Immature natural killer cell (primary cell): Measurements from ENCODE around the gene PHRF1. TPM values are rescaled to one million over a fixed set of nuclear protein-coding genes. Genes with fewer than 3 reads are reported as not detected.
"Not testable (repeated sequence)": the region's sequence is repeated elsewhere in the genome, so short reads cannot be mapped to it uniquely, and the experiment has no call there.

Source experiments
- DNase-seq, 3 donors: peaks; one replicate each; pipeline ENCODE4 v3.0.0; 2022; ENCODE audit warnings: mixed read lengths in 1 of 3
- H3K27ac Mint-ChIP-seq, 6 donors: one replicate each; pipeline ENCODE4 v1.8.0; 2020; ENCODE audit warnings: mixed read lengths in 6 of 6, mild to moderate bottlenecking in 5 of 6, inconsistent platforms in 4 of 6, moderate library complexity in 3 of 6
- H3K27me3 Mint-ChIP-seq, 3 donors: one replicate each; pipeline ENCODE4 v1.8.0; 2020 to 2021; ENCODE audit warnings: low read depth in 3 of 3, mild to moderate bottlenecking in 3 of 3, mixed read lengths in 3 of 3, moderate library complexity in 3 of 3, inconsistent platforms in 1 of 3
- H3K36me3 Mint-ChIP-seq, 3 donors: one replicate each; pipeline ENCODE4 v1.8.0; 2020; ENCODE audit warnings: mixed read lengths in 3 of 3, inconsistent platforms in 2 of 3, mild to moderate bottlenecking in 2 of 3
- H3K4me1 Mint-ChIP-seq, 2 donors: one replicate each; pipeline ENCODE4 v1.8.0; 2020; ENCODE audit warnings: inconsistent platforms in 2 of 2, mild to moderate bottlenecking in 2 of 2, mixed read lengths in 2 of 2, moderate library complexity in 1 of 2
- H3K4me3 Mint-ChIP-seq, 5 donors: one replicate each; pipeline ENCODE4 v1.8.0; 2020; ENCODE audit warnings: mild to moderate bottlenecking in 5 of 5, mixed read lengths in 5 of 5, inconsistent platforms in 3 of 5, moderate library complexity in 3 of 5
- H3K9me3 Mint-ChIP-seq, 6 donors: one replicate each; pipeline ENCODE4 v1.8.0; 2020; ENCODE audit warnings: mild to moderate bottlenecking in 6 of 6, mixed read lengths in 6 of 6, inconsistent platforms in 4 of 6, moderate library complexity in 3 of 6
- polyA plus RNA-seq, 3 donors: library from polyadenylated mRNA; unstranded; fragments of 300-500 nt; fragmentation: Illumina TruSeq; gene quantifications; one replicate each; pipeline ENCODE4 v1.2.3, GENCODE V29; 2021

Gene PHRF1
- polyA plus RNA-seq, 3 donors from 2014 or later: 4.0 to 17.5 (median 5.4) TPM

- H3K36me3 Mint-ChIP-seq: no peaks in the 10 kb centered on the region
- DNase-seq: no peak
- peaks cover 7 to 11% (median 8%) of the 10 kb centered on the region in 3 donors for H3K27me3 Mint-ChIP-seq
- H3K9me3 Mint-ChIP-seq: no peaks in the 10 kb centered on the region
- no peak overlapping the region for H3K27ac Mint-ChIP-seq
- H3K4me1 Mint-ChIP-seq: peaks cover 0 to 6% of the 10 kb centered on the region in 2 donors
- H3K4me3 Mint-ChIP-seq: peak overlapping the region in 1 of 5 donors; percentile 17
Observed at GRCh38 chr11:640021-640706, 63.9 kb downstream of the PHRF1 start.

GRCh38 chr11:641806-642370, 65.6 kb downstream of the PHRF1 start:
- H3K4me3 Mint-ChIP-seq: no peak overlapping the region
- no peaks in the 10 kb centered on the region for H3K9me3 Mint-ChIP-seq
- H3K27ac Mint-ChIP-seq: no peak overlapping the region
- H3K27me3 Mint-ChIP-seq: peaks cover 6 to 8% (median 7%) of the 10 kb centered on the region in 3 donors
- DNase-seq: no peak
- no peaks in the 10 kb centered on the region for H3K36me3 Mint-ChIP-seq
- H3K4me1 Mint-ChIP-seq: peaks cover 0 to 5% of the 10 kb centered on the region in 2 donors

- H3K4me1 Mint-ChIP-seq: peaks cover 0 to 2% of the 10 kb centered on the region in 2 donors
- DNase-seq: no peak
- peaks cover 2 to 4% (median 3%) of the 10 kb centered on the region in 3 donors for H3K27me3 Mint-ChIP-seq
- H3K4me3 Mint-ChIP-seq: no peak overlapping the region
- no peaks in the 10 kb centered on the region for H3K9me3 Mint-ChIP-seq
- H3K27ac Mint-ChIP-seq: no peak overlapping the region
- H3K36me3 Mint-ChIP-seq: no peaks in the 10 kb centered on the region
Observed at GRCh38 chr11:643366-643765, 67.1 kb downstream of the PHRF1 start.

- no peak overlapping the region for H3K27ac Mint-ChIP-seq
- peaks cover 0 to 4% (median 0%) of the 10 kb centered on the region in 3 donors for H3K27me3 Mint-ChIP-seq
- no peaks in the 10 kb centered on the region for H3K9me3 Mint-ChIP-seq
- DNase-seq: no peak
- peaks cover 0 to 2% of the 10 kb centered on the region in 2 donors for H3K4me1 Mint-ChIP-seq
- no peak overlapping the region for H3K4me3 Mint-ChIP-seq
- H3K36me3 Mint-ChIP-seq: peaks cover 0 to 4% (median 0%) of the 10 kb centered on the region in 3 donors
Observed at GRCh38 chr11:643849-644738, 67.8 kb downstream of the PHRF1 start.

- no peak overlapping the region for H3K27ac Mint-ChIP-seq
- no peaks in the 10 kb centered on the region for H3K9me3 Mint-ChIP-seq
- H3K4me3 Mint-ChIP-seq: no peak overlapping the region
- H3K27me3 Mint-ChIP-seq: peaks cover 0 to 4% (median 0%) of the 10 kb centered on the region in 3 donors
- no peak for DNase-seq
- H3K36me3 Mint-ChIP-seq: peaks cover 0 to 4% (median 0%) of the 10 kb centered on the region in 3 donors
- no peaks in the 10 kb centered on the region for H3K4me1 Mint-ChIP-seq
Observed at GRCh38 chr11:645536-645935, 69.3 kb downstream of the PHRF1 start.

GRCh38 chr11:646214-646613, 69.9 kb downstream of the PHRF1 start:
- Mint-ChIP-seq H3K9me3 (no peaks in the 10 kb centered on the region), H3K36me3 (peaks cover 0 to 4% (median 0%) of the 10 kb centered on the region in 3 donors), H3K27ac (no peak overlapping the region), H3K4me1 (no peaks in the 10 kb centered on the region), H3K4me3 (no peak overlapping the region), H3K27me3 (peaks cover 0 to 4% (median 0%) of the 10 kb centered on the region in 3 donors)
- DNase-seq: no peak

- not testable (repeated sequence) for H3K4me1 Mint-ChIP-seq, H3K27me3 Mint-ChIP-seq, H3K27ac Mint-ChIP-seq, H3K36me3 Mint-ChIP-seq, H3K9me3 Mint-ChIP-seq, H3K4me3 Mint-ChIP-seq, DNase-seq
Observed at GRCh38 chr11:647672-648158, 71.4 kb downstream of the PHRF1 start.

- H3K27ac Mint-ChIP-seq: no peak overlapping the region
- no peaks in the 10 kb centered on the region for H3K4me1 Mint-ChIP-seq
- H3K27me3 Mint-ChIP-seq: peaks cover 0 to 1% (median 0%) of the 10 kb centered on the region in 3 donors
- H3K36me3 Mint-ChIP-seq: peaks cover 0 to 10% (median 0%) of the 10 kb centered on the region in 3 donors
- H3K4me3 Mint-ChIP-seq: no peak overlapping the region
- no peak for DNase-seq
- no peaks in the 10 kb centered on the region for H3K9me3 Mint-ChIP-seq
Observed at GRCh38 chr11:650482-650881, 74.2 kb downstream of the PHRF1 start.

GRCh38 chr11:653136-653535, 76.9 kb downstream of the PHRF1 start:
- H3K4me1 Mint-ChIP-seq, H3K27ac Mint-ChIP-seq, H3K27me3 Mint-ChIP-seq, H3K36me3 Mint-ChIP-seq, H3K9me3 Mint-ChIP-seq, DNase-seq, H3K4me3 Mint-ChIP-seq: not testable (repeated sequence)

GRCh38 chr11:653837-654236, 77.6 kb downstream of the PHRF1 start:
- peaks cover 0 to 6% (median 0%) of the 10 kb centered on the region in 3 donors for H3K36me3 Mint-ChIP-seq

GRCh38 chr11:654444-654843, 78.2 kb downstream of the PHRF1 start:
- not testable (repeated sequence) for H3K27me3 Mint-ChIP-seq, H3K9me3 Mint-ChIP-seq, H3K4me1 Mint-ChIP-seq, DNase-seq, H3K36me3 Mint-ChIP-seq, H3K27ac Mint-ChIP-seq, H3K4me3 Mint-ChIP-seq

More at GRCh38 chr11:653837-654236, 77.6 kb downstream of the PHRF1 start:
- Mint-ChIP-seq H3K27ac (no peak overlapping the region), H3K9me3 (no peaks in the 10 kb centered on the region), H3K4me1 (no peaks in the 10 kb centered on the region), H3K27me3 (no peaks in the 10 kb centered on the region), H3K4me3 (no peak overlapping the region)
- no peak for DNase-seq

GRCh38 chr11:655036-655726, 78.9 kb downstream of the PHRF1 start:
- DNase-seq: no peak
- Mint-ChIP-seq H3K4me3 (no peak overlapping the region), H3K36me3 (peaks cover 0 to 6% (median 0%) of the 10 kb centered on the region in 3 donors), H3K27me3 (no peaks in the 10 kb centered on the region), H3K9me3 (no peaks in the 10 kb centered on the region), H3K4me1 (no peaks in the 10 kb centered on the region), H3K27ac (no peak overlapping the region)

- Mint-ChIP-seq H3K36me3 (peaks cover 0 to 6% (median 0%) of the 10 kb centered on the region in 3 donors), H3K4me3 (no peak overlapping the region), H3K27ac (no peak overlapping the region), H3K4me1 (no peaks in the 10 kb centered on the region), H3K9me3 (no peaks in the 10 kb centered on the region), H3K27me3 (no peaks in the 10 kb centered on the region)
- DNase-seq: no peak
Observed at GRCh38 chr11:656426-656825, 80.2 kb downstream of the PHRF1 start.
